HG03139 (cell line): Measurements from ENCODE around the gene RRAS2.
"Not testable (repeated sequence)": the region's sequence is repeated elsewhere in the genome, so short reads cannot be mapped to it uniquely, and the experiment has no call there.

Experiments
- ATAC-seq: cut with Tn5 transposase; IDR thresholded peaks from one replicate; pipeline ENCODE4 v1.9.1; 2021; ENCODE audit not compliant: unreplicated experiment

The RRAS2 gene

DNA sequence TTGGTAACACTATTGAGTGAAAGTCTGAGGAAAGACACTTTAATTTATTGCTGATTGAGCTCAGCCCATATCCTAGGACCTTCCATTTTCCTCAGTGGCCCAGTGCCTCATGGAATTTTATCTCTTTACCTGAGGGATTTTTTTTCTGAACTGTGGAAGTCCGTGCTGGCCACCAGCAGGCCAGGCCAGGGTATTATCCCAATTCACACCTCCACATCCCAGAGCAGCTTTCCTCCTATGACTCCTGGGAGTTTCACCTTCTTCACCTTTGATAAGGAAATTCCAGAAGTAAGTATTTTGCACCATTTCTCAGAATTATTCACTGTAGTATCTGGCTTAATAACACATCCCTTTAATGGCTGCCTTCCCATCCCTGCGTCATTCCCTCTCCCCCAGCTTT, 13.0 kb upstream of the RRAS2 start:
- ATAC-seq, result no peak

- no peak for ATAC-seq
Measured at GRCh38 chr11:14371249-14371648, 12.3 kb upstream of the RRAS2 start.

DNA sequence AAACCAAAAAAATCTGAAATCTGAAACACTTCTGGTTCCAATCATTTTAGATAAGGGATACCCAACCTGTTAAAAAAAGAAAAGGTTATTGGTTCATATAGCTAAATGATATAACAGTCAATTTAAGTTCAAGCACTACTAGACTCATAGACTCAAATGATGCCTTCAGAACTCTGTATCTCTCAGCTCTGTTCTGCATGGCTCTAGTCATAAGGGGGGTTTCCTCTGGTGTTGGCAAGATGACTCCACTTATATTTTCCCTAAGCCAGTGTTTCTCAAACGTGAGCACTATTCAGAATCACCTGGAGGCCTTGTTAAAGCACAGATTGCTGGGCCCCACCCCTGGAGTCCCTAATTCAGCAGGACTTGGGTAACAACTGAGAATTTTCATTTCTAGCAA, 11.5 kb upstream of the RRAS2 start:
- no peak for ATAC-seq

DNA sequence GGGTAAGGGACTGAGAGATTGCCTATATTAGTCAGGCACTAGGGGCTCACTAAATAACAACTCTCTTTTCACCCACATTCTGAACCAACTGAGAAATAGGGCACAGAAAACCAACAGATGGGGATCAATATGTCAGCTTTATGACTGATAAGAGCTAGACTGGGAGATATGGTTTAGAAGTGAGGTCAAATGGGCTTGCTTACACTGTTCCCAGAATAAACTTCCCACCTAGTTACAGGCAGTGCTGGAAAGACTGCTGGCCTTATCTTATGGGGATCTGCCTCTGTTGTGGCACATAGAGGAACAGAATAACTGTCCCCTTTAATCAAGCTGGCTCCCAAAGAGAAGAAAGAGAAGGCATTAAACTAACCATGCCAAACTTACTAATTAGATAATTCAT, 10.6 kb upstream of the RRAS2 start:
- no peak for ATAC-seq

GRCh38 chr11:14366936-14367335, 8.0 kb upstream of the RRAS2 start:
- ATAC-seq, result no peak

DNA sequence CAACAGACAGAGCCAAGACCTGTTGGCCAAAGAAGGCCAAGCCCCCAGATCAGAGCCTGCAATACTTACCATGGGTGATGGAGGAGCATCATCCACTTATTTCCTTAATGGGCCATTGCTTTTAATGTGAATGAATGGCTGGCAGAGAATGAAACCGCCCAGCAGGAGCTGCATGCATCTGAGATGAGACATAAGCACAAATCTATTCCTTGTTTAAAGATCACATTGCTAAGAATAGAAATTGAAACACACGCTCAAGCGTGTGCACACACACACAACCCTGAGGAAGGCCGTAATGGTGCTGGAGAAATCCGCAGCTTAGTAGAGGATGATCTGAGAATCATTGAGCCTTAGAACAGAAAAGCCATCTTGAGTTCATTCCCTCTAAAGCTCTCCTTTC, 5.3 kb upstream of the RRAS2 start:
- ATAC-seq, result no peak

- ATAC-seq, result no peak
Measured at GRCh38 chr11:14362611-14363010, 3.6 kb upstream of the RRAS2 start.

DNA sequence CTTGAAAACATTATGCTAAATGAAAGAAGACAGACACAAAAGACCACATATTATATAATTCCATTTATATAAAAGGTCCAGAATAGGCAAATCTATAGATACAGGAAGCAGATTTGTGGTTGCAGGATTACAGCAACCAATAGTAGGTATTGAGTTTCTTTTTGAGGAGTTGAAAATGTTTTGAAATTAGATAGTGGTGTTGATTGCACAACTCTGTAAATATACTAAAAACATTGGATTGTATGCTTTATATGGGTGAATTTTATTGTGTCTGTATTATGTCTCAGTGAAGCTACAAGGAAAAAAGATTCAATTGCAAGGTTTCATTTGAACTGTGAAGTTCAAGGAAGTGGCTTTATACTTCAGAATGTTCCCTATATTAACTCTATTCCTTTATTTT, 3.0 kb upstream of the RRAS2 start:
- ATAC-seq, result no peak

DNA sequence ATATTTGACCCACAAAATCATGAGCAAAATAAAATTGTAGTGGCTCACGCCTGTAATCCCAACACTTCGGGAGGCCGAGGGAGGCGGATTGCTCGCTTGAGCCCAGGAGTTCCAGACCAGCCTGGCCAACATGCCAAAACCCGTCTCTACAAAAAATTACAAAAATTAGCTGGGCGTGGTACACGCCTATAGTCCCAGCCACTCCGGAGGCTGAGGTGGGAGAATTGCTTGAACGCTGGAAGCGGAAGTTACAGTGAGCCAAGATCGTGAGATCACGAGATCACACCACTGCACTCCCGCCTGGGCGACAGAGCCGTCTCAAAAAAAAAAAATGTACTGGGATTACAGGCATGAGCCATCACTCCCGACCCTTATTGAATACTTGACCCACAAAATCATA, 2.0 kb upstream of the RRAS2 start:
- no peak for ATAC-seq

DNA sequence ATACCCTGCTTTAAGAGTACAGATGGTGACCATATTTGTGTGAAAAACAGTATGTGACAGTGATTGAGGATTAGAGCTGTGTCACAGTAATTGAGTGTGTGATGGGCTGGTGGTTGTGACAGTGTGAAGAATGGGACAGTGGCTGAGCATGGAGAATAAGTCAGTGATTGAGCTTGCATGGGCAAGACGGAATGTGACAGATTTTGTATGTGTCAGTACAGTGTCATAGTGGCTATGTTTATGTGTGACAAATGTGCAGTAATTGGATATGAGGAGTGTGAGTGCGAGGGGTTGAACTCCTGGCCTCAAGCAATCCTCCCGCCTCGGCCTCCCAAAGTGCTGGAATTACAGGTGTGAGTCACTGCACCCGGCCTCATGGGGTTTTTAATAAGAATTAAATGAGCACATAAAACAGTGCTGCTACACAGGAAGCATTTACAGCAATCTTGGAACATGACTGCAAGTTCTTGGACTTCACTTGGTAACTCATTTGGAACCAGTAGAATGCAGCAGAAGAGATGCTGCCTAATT, 583 bp upstream of the RRAS2 start:
- ATAC-seq, result no peak

DNA sequence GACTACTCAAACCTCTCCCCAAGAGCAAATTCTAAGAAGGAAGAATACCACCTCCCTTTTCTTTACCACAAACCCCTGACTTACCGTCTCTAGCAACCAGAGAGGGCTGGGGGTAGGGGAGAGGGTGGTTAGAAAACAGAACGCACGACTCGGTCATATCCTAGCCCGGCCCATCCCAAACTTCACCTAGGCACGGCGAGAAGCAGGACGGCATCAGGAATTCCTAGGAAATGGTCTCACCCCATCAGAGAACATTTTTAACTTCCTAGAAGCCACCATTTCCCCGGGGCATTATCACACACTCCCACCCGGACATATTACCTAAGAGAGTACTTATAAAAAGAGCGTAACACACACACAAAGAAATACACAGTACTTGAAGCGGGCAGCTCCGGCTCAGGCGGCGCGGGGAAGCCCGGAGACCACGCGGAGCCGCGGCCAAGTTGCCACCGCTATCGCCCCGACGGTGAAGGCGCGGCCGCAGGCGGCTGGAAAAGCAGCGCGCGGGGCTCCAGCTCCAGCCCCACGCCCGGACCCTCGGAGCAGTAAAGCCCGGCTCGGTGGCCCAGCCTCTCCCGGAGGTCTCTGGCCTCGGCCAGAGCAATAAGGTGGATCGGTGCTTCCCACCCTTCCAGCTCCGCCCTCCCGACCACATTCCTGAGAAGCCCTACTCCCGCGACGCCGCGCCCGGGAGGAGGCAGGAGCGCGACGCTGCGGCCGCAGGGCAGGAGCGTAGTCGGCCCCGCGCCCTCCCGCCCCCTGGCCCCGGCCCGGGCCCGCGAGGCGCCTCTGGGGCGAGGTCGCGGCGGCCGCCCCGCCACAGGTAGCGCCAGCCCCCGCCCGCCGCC, 878 bp downstream of the RRAS2 start:
- ATAC-seq, result peak; percentile 36

- no peak for ATAC-seq
Measured at GRCh38 chr11:14356342-14356741, 2.6 kb downstream of the RRAS2 start.

- not testable (repeated sequence) for ATAC-seq
Measured at GRCh38 chr11:14354604-14355003, 4.4 kb downstream of the RRAS2 start.

- ATAC-seq, result no peak
Measured at GRCh38 chr11:14350716-14351238, 8.2 kb downstream of the RRAS2 start.

DNA sequence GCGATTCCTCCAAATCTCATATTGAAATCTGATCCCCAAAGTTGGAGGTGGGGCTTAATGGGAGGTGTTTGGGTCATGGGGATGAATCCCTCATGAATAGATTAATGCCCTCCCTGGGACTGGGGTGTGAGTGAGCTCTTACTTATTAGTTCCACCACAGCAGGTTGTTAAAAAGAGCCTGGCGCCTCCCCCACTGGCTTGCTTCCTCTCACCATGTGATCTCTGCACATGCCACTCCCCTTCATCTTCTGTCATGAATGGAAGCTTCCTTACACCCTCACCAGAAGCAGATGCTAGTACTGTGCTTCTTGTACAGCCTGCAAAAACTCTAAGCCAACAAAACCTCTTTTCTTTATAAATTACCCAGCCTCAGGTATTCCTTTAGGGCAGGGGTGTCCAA, 8.8 kb downstream of the RRAS2 start:
- ATAC-seq, result no peak

- ATAC-seq, result no peak
Measured at GRCh38 chr11:14347991-14348390, 11.0 kb downstream of the RRAS2 start.

DNA sequence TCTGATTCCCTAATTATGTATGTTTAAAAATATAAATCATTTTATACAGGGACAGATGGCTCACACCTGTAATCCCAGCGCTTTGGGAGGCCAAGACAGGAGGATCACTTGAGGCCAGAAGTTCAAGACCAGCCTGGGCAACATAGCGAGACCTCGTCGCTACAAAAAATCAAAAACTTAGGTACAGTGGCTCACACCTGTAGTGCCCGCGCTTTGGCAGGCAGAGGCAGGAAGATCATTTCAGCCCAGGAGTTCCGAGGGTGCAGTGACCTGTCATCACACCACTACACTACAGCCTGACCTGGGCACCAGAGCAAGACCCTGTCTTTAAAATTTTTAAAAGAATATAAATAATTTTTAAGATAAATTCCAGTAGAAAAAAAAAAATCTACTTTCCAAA, 11.5 kb downstream of the RRAS2 start:
- ATAC-seq, result no peak

- no peak for ATAC-seq
Measured at GRCh38 chr11:14346303-14346955, 12.6 kb downstream of the RRAS2 start.

DNA sequence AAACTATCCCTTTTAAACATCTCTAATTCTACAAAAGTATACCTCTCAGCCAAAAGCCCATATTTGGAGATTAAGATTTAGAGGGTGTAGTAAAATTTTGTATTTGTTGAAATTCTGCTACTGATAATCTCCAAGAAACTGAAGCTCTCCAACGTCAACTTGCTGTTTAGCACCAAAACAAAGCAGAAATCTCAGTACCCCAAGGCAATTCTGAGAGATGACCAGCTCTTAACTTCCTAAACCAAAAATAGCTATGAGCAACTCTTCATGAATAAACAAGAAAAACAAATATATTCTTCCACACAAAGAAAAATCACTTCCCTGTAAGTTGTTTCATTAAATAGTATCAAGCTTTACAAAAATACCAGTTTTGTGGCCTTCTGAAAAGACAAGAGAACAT, 13.3 kb downstream of the RRAS2 start:
- no peak for ATAC-seq

GRCh38 chr11:14345016-14345415, 14.0 kb downstream of the RRAS2 start:
- ATAC-seq, result not testable (repeated sequence)

DNA sequence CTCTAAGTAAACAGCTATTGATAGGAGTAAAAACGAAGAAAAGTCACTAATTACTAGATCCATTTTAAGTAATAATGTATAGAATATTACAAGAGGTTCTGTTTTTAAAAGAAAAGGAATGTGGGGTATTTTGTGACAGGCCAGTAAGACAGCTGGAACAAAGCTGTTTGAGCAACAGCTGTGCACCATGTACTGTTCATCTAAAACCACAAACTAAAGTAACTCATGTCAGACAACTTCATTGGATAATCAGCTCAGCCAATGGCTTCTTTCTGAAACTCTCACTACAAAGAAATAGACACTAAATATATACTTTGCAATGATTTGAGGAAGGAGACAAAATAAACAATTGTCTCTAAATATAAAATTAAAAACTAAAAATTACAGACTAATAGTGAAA, 16.1 kb downstream of the RRAS2 start:
- ATAC-seq, result no peak

GRCh38 chr11:14341968-14342367, 17.0 kb downstream of the RRAS2 start:
- ATAC-seq, result no peak
